ENCODE measurements around the gene PTPRN2. TPM values are rescaled to one million over a fixed set of nuclear protein-coding genes. Genes with fewer than 3 reads are reported as not detected.
"Not testable (repeated sequence)": the region's sequence is repeated elsewhere in the genome, so short reads cannot be mapped to it uniquely, and the experiment has no call there.

The PTPRN2 gene
- total RNA-seq, 1 experiment from 2014 or later: 0.16 TPM

DNA sequence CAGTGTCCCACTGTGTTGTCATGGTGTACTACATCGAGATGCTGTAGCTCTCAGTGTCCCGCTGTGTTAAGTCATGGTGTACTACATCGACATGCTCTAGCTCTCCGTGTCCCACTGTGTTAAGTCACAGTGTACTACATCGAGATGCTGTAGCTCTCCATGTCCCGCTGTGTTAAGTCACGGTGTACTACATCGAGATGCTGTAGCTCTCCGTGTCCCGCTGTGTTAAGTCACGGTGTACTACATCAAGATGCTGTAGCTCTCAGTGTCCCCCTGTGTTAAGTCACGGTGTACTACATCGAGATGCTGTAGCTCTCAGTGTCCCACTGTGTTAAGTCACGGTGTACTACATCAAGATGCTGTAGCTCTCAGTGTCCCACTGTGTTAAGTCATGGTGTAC lies 169.2 kb downstream of the PTPRN2 start:
- DNase-seq (ENCODE audit: low read depth, low spot score); in situ Hi-C loops (cut with HindIII; ENCODE audit: low pct_unique_long_range_greater_than_20kb, low sequenced_read_pairs): not testable (repeated sequence)

DNA sequence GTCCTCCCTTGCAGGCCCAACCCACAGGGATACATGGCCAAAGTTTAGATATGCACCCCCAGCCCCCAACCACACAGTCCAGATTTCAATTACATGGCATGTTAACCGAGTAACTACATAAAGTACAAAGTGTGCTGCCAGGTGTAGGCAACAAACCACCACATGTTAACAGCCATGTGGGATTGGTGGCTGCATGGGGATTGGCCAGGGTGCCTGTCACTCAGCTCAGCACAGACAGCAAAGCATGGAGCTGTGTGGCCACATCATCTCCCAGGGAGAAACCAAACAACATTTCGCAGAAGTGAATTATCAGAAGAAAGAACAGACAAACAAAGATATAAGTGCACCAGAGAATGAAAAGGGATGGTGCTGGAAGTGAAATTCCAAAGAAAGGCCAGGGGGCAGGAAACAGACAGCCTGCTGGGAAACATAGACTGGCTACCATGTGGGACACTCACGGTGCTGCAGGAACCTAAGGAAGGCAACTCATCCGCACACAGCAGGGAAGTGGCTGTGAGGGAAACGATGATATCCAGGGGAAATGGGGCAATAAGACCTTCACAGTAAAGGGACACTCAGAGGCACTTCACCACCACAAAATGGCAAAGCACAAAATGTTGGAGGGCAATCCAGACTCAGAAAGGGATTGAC lies 171.2 kb downstream of the PTPRN2 start:
- in situ Hi-C loops (cut with HindIII; ENCODE audit: low pct_unique_long_range_greater_than_20kb, low sequenced_read_pairs): no loop called here
- DNase-seq (ENCODE audit: low read depth, low spot score): no peak

DNA sequence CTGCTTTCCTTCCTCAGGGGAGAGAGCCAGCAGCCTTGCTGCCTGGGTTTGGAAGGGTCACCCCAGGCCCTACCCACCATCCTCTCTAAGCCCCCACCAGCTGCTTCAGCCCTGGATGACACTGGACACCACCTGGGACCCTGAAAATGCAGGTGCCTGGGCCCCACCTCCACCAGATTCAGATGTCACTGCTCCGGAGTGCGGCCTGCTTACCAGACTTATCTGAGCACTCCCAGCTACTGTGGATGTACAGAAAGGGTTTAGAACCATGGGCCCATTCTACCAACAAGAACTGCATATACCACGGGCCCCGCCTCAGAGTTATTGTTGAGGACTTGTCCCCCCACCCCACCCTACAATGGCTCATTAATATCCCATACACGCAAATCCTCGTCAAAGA lies 172.3 kb downstream of the PTPRN2 start:
- in situ Hi-C loops (cut with HindIII; ENCODE audit: low pct_unique_long_range_greater_than_20kb, low sequenced_read_pairs): no loop called here
- DNase-seq (ENCODE audit: low read depth, low spot score): no peak

DNA sequence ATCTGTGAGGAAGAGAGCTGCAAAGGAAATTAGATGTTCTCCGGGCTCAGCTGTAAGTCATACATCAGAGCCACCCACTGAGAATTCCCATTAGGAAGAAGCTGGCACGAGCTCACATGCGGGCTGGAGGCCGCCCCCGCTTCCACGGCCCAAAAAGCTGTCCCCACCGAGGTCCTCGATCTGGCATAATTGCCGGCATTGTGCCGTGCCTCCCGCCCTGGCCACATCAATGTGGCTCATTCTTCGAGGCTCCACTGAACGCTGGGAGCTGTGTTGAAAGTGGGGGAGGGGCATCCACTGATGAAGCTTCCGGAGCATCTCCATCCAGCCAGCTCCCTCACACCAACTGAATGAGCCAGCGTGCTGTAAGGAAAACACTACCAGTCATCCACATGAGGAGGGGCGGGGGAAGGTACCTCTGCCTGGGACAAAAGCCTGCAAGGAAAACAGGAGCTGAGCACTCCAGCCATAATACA lies 173.1 kb downstream of the PTPRN2 start:
- in situ Hi-C loops (cut with HindIII; ENCODE audit: low pct_unique_long_range_greater_than_20kb, low sequenced_read_pairs): no loop called here
- DNase-seq (ENCODE audit: low read depth, low spot score): peak; percentile 70

DNA sequence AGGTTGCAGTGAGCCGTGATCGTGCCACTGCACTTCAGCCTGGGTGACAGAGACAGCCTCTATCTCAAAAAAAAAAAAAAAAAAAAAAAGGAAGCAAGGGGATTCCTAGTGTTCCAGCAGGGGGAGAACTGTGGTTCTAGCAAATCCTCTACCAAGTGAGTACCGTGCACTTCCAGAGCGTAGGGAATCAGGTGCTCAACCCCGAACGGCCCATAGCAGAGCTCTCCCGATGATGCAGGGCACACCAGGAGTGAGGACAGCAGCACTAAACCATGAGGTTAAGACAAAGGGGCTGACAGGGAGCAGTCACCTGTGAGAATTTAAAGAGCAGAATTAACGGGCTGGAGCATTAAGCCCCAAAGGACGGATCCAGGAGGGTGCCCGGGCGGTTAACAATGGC lies 173.6 kb downstream of the PTPRN2 start:
- in situ Hi-C loops (cut with HindIII; ENCODE audit: low pct_unique_long_range_greater_than_20kb, low sequenced_read_pairs): no loop called here
- peak; percentile 47 for DNase-seq (ENCODE audit: low read depth, low spot score)

DNA sequence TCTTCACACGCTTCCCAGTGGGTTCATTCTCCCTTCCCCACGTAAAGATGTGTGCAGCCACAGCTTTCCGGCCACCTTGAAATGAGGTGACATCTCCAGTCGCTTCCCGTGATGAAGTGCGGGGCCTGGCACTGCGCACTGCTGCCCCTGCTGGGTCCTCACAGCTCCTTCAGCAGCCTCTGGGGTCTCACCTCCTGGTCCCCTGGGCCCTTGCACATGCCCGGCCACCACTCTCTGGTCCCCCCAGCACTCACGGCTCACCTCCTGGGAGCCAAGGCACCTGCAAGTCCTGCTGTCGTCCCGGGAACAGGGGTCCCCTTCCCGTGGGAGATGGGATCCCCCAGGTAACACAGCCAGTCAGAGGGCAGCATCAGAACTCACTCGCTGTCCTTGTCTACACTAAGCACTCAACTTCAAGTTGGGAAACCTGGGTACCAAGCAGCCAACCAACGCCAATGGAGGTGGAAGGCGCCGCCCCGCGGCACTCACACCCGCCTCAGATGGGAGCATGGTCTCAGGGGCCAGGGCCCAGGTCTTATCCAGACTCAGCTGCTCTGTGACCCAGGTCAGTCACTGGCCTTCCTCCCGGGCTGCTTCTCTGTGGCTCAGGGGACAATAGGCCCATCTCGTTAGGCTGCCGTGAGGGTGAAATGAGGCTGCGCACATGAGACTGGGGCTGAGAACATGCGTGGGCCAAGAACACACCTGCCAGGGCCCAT lies 176.2 kb downstream of the PTPRN2 start:
- in situ Hi-C loops (cut with HindIII; ENCODE audit: low pct_unique_long_range_greater_than_20kb, low sequenced_read_pairs): no loop called here

GRCh38 chr7:158410720-158411119 lies 176.9 kb downstream of the PTPRN2 start:
- in situ Hi-C loops (cut with HindIII; ENCODE audit: low pct_unique_long_range_greater_than_20kb, low sequenced_read_pairs): no loop called here
- DNase-seq (ENCODE audit: low read depth, low spot score): no peak

More for the DNA sequence above, 176.2 kb downstream of the PTPRN2 start:
- DNase-seq (ENCODE audit: low read depth, low spot score): no peak

DNA sequence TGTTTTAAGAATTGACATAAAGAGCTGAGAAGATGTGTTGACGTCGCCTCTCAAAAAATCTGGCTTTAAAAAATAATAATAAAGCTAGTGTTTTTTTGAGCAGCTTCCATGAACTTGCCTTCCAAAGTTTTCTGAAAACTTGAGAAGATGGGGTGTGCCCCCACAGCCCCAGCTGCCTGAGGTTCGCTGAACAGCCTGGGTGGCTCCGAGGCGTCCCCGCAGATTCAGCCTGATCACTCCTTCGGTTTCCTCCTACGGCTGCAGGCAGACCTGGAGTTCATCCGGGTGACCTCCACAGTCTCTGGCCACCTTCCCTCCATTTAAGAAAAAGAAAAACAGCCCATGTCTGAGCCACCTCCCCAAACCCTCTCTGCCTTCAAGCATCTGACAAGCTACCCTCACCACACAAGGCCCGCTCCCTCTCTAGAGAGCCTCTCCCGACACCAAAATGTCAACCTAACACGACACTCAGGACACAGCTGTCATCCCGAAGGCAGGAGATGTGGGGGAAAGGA lies 177.8 kb downstream of the PTPRN2 start:
- in situ Hi-C loops (cut with HindIII; ENCODE audit: low pct_unique_long_range_greater_than_20kb, low sequenced_read_pairs): no loop called here

GRCh38 chr7:158409120-158409519 lies 178.5 kb downstream of the PTPRN2 start:
- in situ Hi-C loops (cut with HindIII; ENCODE audit: low pct_unique_long_range_greater_than_20kb, low sequenced_read_pairs): no loop called here
- DNase-seq (ENCODE audit: low read depth, low spot score): no peak

More for the DNA sequence above, 177.8 kb downstream of the PTPRN2 start:
- no peak for DNase-seq (ENCODE audit: low read depth, low spot score)

GRCh38 chr7:158408318-158408920 lies 179.2 kb downstream of the PTPRN2 start:
- no peak for DNase-seq (ENCODE audit: low read depth, low spot score)
- in situ Hi-C loops (cut with HindIII; ENCODE audit: low pct_unique_long_range_greater_than_20kb, low sequenced_read_pairs): no loop called here

GRCh38 chr7:158407581-158408317 lies 179.9 kb downstream of the PTPRN2 start:
- in situ Hi-C loops (cut with HindIII; ENCODE audit: low pct_unique_long_range_greater_than_20kb, low sequenced_read_pairs): no loop called here
- peak; percentile 85 for DNase-seq (ENCODE audit: low read depth, low spot score)

DNA sequence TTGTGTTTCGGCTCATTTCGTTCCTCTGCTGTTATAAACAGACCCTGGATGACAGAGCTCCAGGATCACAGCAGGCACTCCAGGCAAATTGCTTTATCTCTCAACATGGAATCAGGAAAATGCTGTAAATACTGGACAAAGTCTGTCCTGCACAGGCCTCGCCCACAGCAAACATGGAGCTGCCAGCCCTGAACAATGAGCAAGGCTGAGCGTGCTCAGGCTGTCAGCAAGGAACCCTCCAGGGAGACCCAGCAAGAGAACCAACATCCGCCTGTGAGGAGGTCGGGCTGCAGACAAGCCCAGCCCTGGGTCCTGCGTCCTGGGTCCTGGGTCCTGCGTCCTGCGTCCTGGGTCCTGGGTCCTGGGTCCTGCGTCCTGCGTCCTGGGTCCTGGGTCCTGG lies 180.8 kb downstream of the PTPRN2 start:
- DNase-seq (ENCODE audit: low read depth, low spot score): no peak
- in situ Hi-C loops (cut with HindIII; ENCODE audit: low pct_unique_long_range_greater_than_20kb, low sequenced_read_pairs): no loop called here

- in situ Hi-C loops (cut with HindIII; ENCODE audit: low pct_unique_long_range_greater_than_20kb, low sequenced_read_pairs): no loop called here
Observed at GRCh38 chr7:158406364-158406763, 181.3 kb downstream of the PTPRN2 start.

GRCh38 chr7:158405771-158406170 lies 181.9 kb downstream of the PTPRN2 start:
- DNase-seq (ENCODE audit: low read depth, low spot score); in situ Hi-C loops (cut with HindIII; ENCODE audit: low pct_unique_long_range_greater_than_20kb, low sequenced_read_pairs): not testable (repeated sequence)

More at GRCh38 chr7:158406364-158406763, 181.3 kb downstream of the PTPRN2 start:
- DNase-seq (ENCODE audit: low read depth, low spot score): no peak

DNA sequence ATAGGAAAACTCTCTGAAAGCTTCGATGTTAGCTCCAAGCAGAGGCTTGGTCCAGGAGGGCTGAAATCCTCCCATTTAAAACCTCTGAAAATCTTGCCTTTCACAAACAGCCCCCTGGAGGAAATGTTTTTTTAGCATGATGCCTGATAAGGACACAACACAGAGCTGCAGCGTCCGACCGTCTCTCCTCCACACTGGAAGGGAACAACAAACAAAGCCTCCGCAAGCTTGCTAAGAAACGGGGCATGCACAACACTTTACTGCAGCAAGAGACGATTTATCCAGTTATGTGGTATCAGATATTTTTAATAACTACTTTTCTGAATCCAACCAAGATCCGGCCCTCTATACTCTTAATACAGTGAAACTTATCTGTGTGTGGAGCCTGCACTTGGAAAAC lies 182.3 kb downstream of the PTPRN2 start:
- in situ Hi-C loops (cut with HindIII; ENCODE audit: low pct_unique_long_range_greater_than_20kb, low sequenced_read_pairs): no loop called here
- no peak for DNase-seq (ENCODE audit: low read depth, low spot score)

DNA sequence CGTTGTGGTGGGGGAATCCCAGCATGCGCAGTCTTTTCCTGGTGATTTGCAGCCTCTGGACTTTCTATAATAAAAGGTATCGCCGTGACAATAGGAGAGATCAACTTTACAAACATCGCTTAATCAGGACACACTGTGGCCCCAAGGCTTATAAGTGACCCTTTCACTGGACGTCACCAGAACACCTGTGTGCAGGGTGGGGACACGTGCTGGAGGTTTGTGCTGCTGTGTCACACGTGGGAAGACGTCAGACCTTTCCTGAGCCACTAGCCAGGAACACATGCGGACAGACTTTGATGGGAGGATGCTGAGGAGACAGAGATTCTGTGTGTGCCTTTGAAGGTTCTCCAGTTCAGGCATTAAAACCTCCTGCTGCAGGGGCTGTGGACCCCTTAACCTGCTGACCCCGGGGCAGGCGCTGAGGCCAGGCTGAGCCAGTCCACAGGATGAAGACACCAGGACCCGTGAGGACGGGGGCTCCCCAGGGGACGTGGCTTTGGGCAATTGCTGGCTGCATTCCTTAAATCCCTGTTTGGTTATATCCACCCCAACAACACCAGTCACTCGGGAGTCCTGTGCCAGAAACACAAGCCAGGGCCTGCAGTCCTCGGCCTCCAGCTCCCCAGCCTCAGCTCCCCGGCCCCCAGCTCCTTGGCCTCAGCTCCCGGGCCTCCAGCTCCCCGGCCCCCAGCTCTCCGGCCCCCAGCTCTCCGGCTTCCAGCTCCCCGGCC lies 183.4 kb downstream of the PTPRN2 start:
- in situ Hi-C loops (cut with HindIII; ENCODE audit: low pct_unique_long_range_greater_than_20kb, low sequenced_read_pairs): no loop called here
- no peak for DNase-seq (ENCODE audit: low read depth, low spot score)

Data from SK-MEL-5 (cell line).